22Rv1 (cell line): ENCODE data around the gene PJA1.

Source experiments
- CTCF ChIP-seq: fragments of 450-650 bp; IDR thresholded peaks from 2 replicates; pipeline ENCODE4 v1.5.1; 2017; ENCODE audit warnings: mild to moderate bottlenecking
- ZFX ChIP-seq: fragments of 450-650 bp; IDR thresholded peaks from 2 replicates; pipeline ENCODE4 v1.6.1; 2017; ENCODE audit warnings: antibody characterized with exemption, borderline replicate concordance

GRCh38 chrX:69211701-69212100 is 46.4 kb upstream of the PJA1 start:
- TF ChIP-seq CTCF (no peak), ZFX (no peak)
